Stimulated activated CD4-positive, alpha-beta T cell treated with anti-CD3 and anti-CD28 coated beads, Interleukin-12 subunit alpha, Interleukin-12 subunit beta, amount 100 ng/mL, for 4 hours (primary cell): ENCODE data around the gene UQCC5.

Experiments used
- DNase-seq: peaks from one replicate; pipeline ENCODE4 v3.0.0-alpha.2; 2020

The UQCC5 gene

GRCh38 chr3:52574056-52574965, 37.9 kb downstream of the UQCC5 start:
- DNase-seq: no peak
